HCT116 (cell line): ENCODE results near the gene RBCK1.

ENCODE experiments used
- EZH2phosphoT487 ChIP-seq: fragments of 200-600 bp; IDR thresholded peaks from 2 replicates; pipeline ENCODE4 v1.6.1; 2018; ENCODE audit warnings: antibody characterized with exemption, borderline replicate concordance
- ZNF274 ChIP-seq: fragments of 200-500 bp; sonication (Bioruptor generic); IDR thresholded peaks from 2 replicates; pipeline ENCODE4 v1.6.1; 2014; ENCODE audit warnings: mild to moderate bottlenecking, low read depth, low read length, inconsistent platforms
- TF ChIP-seq, protein P1 (sequence below), 3 experiments: fragments of 200-600 bp in 1 of 3; sonication (generic) in 1 of 3; IDR thresholded peaks in 2 of 3; conservative IDR thresholded peaks in 1 of 3; 2 replicates each; pipeline ENCODE4 v1.5.1; 2012 to 2017; ENCODE audit warnings: low read depth in 2 of 3, low read length in 2 of 3, antibody characterized with exemption in 1 of 3, borderline replicate concordance in 1 of 3, control low read depth in 1 of 3, mild to moderate bottlenecking in 1 of 3, mixed read lengths in 1 of 3, mixed run types in 1 of 3, moderate library complexity in 1 of 3; ENCODE audit not compliant: insufficient read depth in 1 of 3
- TF ChIP-seq, protein P2 (sequence below): IDR thresholded peaks from 2 replicates; pipeline ENCODE4 v1.6.1; 2012; ENCODE audit warnings: low read depth
- TF ChIP-seq, protein P3 (sequence below): IDR thresholded peaks from 2 replicates; pipeline ENCODE4 v1.6.1; 2011; ENCODE audit warnings: mild to moderate bottlenecking, low read length, moderate library complexity; ENCODE audit not compliant: insufficient replicate concordance; ENCODE audit errors: extremely low read depth

DNA sequence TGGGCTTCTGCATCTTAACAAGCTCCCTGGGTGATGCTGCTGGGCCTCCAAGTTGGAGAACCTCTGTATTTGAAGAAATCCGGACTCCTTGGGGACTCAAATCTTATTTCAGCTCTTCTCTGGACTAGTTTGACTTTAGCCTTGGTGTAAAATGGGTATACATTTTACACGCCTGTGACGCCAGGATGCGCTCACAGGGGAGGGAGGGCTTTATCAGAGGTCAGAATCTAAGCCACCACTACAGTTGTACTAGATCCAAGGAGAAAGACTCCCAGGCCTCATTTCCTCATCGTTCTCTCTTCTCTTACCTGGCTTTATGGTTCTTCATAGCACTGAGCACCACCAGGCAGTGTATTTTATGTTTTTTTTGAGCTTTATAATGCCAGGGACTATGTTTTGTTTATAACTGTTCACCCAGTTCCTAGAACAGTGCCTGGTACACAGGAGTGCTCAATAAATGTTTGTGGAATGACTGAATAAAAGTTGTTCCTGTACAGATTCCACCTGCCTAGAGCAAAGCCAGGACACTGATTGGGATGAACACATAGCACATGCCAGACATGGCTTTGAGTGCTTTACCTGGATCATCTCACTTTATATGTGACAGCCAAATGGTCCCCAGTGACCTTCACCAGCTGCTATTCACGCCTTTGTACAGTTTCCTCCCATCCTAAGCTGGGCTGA lies 5.1 kb upstream of the RBCK1 start:
- TF ChIP-seq, protein P1, sequence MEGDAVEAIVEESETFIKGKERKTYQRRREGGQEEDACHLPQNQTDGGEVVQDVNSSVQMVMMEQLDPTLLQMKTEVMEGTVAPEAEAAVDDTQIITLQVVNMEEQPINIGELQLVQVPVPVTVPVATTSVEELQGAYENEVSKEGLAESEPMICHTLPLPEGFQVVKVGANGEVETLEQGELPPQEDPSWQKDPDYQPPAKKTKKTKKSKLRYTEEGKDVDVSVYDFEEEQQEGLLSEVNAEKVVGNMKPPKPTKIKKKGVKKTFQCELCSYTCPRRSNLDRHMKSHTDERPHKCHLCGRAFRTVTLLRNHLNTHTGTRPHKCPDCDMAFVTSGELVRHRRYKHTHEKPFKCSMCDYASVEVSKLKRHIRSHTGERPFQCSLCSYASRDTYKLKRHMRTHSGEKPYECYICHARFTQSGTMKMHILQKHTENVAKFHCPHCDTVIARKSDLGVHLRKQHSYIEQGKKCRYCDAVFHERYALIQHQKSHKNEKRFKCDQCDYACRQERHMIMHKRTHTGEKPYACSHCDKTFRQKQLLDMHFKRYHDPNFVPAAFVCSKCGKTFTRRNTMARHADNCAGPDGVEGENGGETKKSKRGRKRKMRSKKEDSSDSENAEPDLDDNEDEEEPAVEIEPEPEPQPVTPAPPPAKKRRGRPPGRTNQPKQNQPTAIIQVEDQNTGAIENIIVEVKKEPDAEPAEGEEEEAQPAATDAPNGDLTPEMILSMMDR (IDR thresholded peaks at IDR 0.05 in 2 of 3, conservative IDR thresholded peaks at IDR 0.05 in 1 of 3; ENCODE audit: borderline replicate concordance in 1 of 3, insufficient read depth in 1 of 3, low read depth in 2 of 3, low read length in 2 of 3) = no peak
- no peak for TF ChIP-seq ZNF274
- TF ChIP-seq, protein P2, sequence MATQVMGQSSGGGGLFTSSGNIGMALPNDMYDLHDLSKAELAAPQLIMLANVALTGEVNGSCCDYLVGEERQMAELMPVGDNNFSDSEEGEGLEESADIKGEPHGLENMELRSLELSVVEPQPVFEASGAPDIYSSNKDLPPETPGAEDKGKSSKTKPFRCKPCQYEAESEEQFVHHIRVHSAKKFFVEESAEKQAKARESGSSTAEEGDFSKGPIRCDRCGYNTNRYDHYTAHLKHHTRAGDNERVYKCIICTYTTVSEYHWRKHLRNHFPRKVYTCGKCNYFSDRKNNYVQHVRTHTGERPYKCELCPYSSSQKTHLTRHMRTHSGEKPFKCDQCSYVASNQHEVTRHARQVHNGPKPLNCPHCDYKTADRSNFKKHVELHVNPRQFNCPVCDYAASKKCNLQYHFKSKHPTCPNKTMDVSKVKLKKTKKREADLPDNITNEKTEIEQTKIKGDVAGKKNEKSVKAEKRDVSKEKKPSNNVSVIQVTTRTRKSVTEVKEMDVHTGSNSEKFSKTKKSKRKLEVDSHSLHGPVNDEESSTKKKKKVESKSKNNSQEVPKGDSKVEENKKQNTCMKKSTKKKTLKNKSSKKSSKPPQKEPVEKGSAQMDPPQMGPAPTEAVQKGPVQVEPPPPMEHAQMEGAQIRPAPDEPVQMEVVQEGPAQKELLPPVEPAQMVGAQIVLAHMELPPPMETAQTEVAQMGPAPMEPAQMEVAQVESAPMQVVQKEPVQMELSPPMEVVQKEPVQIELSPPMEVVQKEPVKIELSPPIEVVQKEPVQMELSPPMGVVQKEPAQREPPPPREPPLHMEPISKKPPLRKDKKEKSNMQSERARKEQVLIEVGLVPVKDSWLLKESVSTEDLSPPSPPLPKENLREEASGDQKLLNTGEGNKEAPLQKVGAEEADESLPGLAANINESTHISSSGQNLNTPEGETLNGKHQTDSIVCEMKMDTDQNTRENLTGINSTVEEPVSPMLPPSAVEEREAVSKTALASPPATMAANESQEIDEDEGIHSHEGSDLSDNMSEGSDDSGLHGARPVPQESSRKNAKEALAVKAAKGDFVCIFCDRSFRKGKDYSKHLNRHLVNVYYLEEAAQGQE = no peak
- TF ChIP-seq, protein P3, sequence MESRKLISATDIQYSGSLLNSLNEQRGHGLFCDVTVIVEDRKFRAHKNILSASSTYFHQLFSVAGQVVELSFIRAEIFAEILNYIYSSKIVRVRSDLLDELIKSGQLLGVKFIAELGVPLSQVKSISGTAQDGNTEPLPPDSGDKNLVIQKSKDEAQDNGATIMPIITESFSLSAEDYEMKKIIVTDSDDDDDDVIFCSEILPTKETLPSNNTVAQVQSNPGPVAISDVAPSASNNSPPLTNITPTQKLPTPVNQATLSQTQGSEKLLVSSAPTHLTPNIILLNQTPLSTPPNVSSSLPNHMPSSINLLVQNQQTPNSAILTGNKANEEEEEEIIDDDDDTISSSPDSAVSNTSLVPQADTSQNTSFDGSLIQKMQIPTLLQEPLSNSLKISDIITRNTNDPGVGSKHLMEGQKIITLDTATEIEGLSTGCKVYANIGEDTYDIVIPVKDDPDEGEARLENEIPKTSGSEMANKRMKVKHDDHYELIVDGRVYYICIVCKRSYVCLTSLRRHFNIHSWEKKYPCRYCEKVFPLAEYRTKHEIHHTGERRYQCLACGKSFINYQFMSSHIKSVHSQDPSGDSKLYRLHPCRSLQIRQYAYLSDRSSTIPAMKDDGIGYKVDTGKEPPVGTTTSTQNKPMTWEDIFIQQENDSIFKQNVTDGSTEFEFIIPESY = no peak
- TF ChIP-seq EZH2phosphoT487 = no peak
